Right renal pelvis (tissue), 4 donors: ENCODE measurements around the gene HCST. TPM values are rescaled to one million over a fixed set of nuclear protein-coding genes. Genes with fewer than 3 reads are reported as not detected.
"Not testable (repeated sequence)": the region's sequence is repeated elsewhere in the genome, so short reads cannot be mapped to it uniquely, and the experiment has no call there.

Experiments used
- DNase-seq, 4 donors: peaks; one replicate each; pipeline ENCODE4 v3.0.0-alpha.2; 2013; ENCODE audit warnings: low read depth in 4 of 4, low spot score in 3 of 4, missing footprints in 1 of 4
- polyA plus RNA-seq, 4 donors: library from polyadenylated mRNA; unstranded; fragments of 120-200 nt; gene quantifications; one replicate each; pipeline ENCODE4 v1.2.1, GENCODE V29; 2013; ENCODE audit not compliant: insufficient read length in 4 of 4

Gene HCST
- polyA plus RNA-seq, result 1 to 10 TPM; 2.7 to 3.2 (median 2.9) TPM

GRCh38 chr19:35901854-35902661 is at the start of gene HCST:
Gene HCST (plus strand): TSS chr19:35902529. CDS start chr19:35902594, 65 bp downstream.
- no peak for DNase-seq

- DNase-seq, result no peak
These were observed 49.1 kb upstream of the HCST start for GRCh38 chr19:35853038-35853756.

- no peak for DNase-seq
These were observed 45.7 kb upstream of the HCST start, which contains the start of gene KIRREL2 for GRCh38 chr19:35856546-35857149. Gene KIRREL2 (plus strand): TSS chr19:35856911. CDS start chr19:35857120, 209 bp downstream.

GRCh38 chr19:35858311-35858710 is 44.0 kb upstream of the HCST start:
- DNase-seq, result no peak

- no peak for DNase-seq
These were observed 42.9 kb upstream of the HCST start for GRCh38 chr19:35859414-35859813.

GRCh38 chr19:35860436-35860817 is 41.9 kb upstream of the HCST start:
- no peak for DNase-seq

- DNase-seq, result no peak
These were observed 41.3 kb upstream of the HCST start for GRCh38 chr19:35860818-35861639.

- no peak for DNase-seq
These were observed 40.6 kb upstream of the HCST start for GRCh38 chr19:35861640-35862160.

- no peak for DNase-seq
These were observed 39.8 kb upstream of the HCST start for GRCh38 chr19:35862528-35862927.

- DNase-seq, result no peak
These were observed 39.3 kb upstream of the HCST start for GRCh38 chr19:35863018-35863417.

- DNase-seq, result no peak
These were observed 34.0 kb upstream of the HCST start, which contains the start of gene APLP1 for GRCh38 chr19:35868172-35868822. Gene APLP1 (plus strand): TSS chr19:35868574. CDS start chr19:35868637, 63 bp downstream.

GRCh38 chr19:35868823-35869326 is 33.5 kb upstream of the HCST start:
- DNase-seq, result no peak

- no peak for DNase-seq
These were observed 32.8 kb upstream of the HCST start for GRCh38 chr19:35869327-35870123.

- not testable (repeated sequence) for DNase-seq
These were observed 32.1 kb upstream of the HCST start for GRCh38 chr19:35870124-35870736.

- no peak for DNase-seq
These were observed 31.5 kb upstream of the HCST start for GRCh38 chr19:35870798-35871197.

GRCh38 chr19:35871611-35872010 is 30.7 kb upstream of the HCST start:
- no peak for DNase-seq

GRCh38 chr19:35872180-35872579 is 30.1 kb upstream of the HCST start:
- no peak for DNase-seq

- no peak for DNase-seq
These were observed 27.9 kb upstream of the HCST start for GRCh38 chr19:35874392-35874930.
